Activated CD8-positive, alpha-beta memory T cell treated with anti-CD3 and anti-CD28 coated beads, Interleukin-2, amount 10 ng/mL, durations not matched to agents 7 days and 5 days (primary cell): Measurements from ENCODE around the gene SLC25A24. TPM values are rescaled to one million over a fixed set of nuclear protein-coding genes. Genes with fewer than 3 reads are reported as not detected.
"Not testable (repeated sequence)": the region's sequence is repeated elsewhere in the genome, so short reads cannot be mapped to it uniquely, and the experiment has no call there.

Source experiments
- ATAC-seq: fragments of 150-1000 bp; cut with Tn5 transposase; one replicate; pipeline ENCODE4 v1.10.0; 2021; ENCODE audit warnings: moderate library complexity
- CTCF ChIA-PET: fragments of 350-600 bp; sonication (Branson Sonifier 250); formaldehyde crosslinking; loops from one replicate; lab custom pipeline; 2021; ENCODE audit warnings: antibody characterized with exemption; lab: Charles Lee
- DNase-seq: peaks from one replicate; pipeline ENCODE4 v3.0.0-alpha.2; 2020
- H3K27ac Mint-ChIP-seq: one replicate; pipeline ENCODE4 v1.8.0; 2021; ENCODE audit warnings: mild to moderate bottlenecking, mixed read lengths
- H3K27me3 Mint-ChIP-seq: one replicate; pipeline ENCODE4 v1.8.0; 2021; ENCODE audit warnings: mixed read lengths
- H3K36me3 Mint-ChIP-seq: one replicate; pipeline ENCODE4 v1.8.0; 2021; ENCODE audit warnings: mild to moderate bottlenecking, mixed read lengths
- H3K4me1 Mint-ChIP-seq: one replicate; pipeline ENCODE4 v1.8.0; 2021; ENCODE audit warnings: mixed read lengths
- H3K4me3 Mint-ChIP-seq: one replicate; pipeline ENCODE4 v1.8.0; 2021; ENCODE audit warnings: mild to moderate bottlenecking, moderate library complexity, mixed read lengths
- H3K9me3 Mint-ChIP-seq: one replicate; pipeline ENCODE4 v1.8.0; 2022; ENCODE audit warnings: low read depth, mixed read lengths
- total RNA-seq, 2 experiments: library from RNA; stranded (reverse); gene quantifications; one replicate each; pipeline ENCODE4 v1.2.3, GENCODE V29; 2021

SLC25A24 gene
- total RNA-seq, 2 experiments from 2014 or later, result 24.8 to 25.7 TPM

DNA sequence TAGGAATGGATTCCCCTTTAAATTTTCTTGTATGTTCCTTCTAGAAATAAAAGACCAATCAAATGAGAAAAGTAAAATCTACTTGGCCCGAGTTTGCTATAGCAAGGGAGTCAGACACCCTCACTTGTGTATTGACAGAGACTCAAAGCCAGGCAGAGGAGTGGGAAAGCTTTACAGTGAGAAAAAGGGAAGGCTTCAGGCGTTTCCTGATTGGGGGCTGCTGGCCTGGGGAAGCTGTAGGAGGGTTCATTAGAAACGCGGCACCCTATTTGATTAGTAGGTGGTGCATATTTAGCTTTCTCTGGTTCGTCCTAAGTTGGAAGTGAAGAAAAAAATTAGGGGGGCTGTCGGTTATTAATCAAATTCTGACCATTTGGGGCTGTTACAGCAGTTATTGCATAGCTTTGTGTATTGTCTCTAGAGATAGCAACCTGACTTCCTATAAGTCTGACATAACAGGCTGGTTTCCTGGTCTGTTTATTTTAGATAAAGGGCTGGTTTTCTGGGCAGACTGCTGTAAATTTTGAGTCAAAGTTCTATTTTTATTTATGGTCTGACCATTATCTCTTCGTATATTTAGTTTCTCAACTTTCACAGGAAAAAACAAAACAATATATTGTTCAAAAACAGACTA lies 10.0 kb downstream of the SLC25A24 start:
- Mint-ChIP-seq H3K9me3 (peaks cover 16% of the 10 kb centered on the region), H3K4me1 (peaks cover 11% of the 10 kb centered on the region), H3K36me3 (peaks cover 64% of the 10 kb centered on the region), H3K27me3 (no peaks in the 10 kb centered on the region), H3K4me3 (no peak overlapping the region), H3K27ac (no peak overlapping the region)
- ATAC-seq (no peak), DNase-seq (no peak)
- CTCF ChIA-PET, result no interaction called here

- ATAC-seq (no peak), DNase-seq (no peak)
- Mint-ChIP-seq H3K36me3 (peaks cover 62% of the 10 kb centered on the region), H3K27ac (no peak overlapping the region), H3K9me3 (peaks cover 16% of the 10 kb centered on the region), H3K4me1 (peaks cover 11% of the 10 kb centered on the region), H3K4me3 (no peak overlapping the region), H3K27me3 (no peaks in the 10 kb centered on the region)
- CTCF ChIA-PET, result no interaction called here
These were observed 11.3 kb downstream of the SLC25A24 start for GRCh38 chr1:108188801-108189200.

DNA sequence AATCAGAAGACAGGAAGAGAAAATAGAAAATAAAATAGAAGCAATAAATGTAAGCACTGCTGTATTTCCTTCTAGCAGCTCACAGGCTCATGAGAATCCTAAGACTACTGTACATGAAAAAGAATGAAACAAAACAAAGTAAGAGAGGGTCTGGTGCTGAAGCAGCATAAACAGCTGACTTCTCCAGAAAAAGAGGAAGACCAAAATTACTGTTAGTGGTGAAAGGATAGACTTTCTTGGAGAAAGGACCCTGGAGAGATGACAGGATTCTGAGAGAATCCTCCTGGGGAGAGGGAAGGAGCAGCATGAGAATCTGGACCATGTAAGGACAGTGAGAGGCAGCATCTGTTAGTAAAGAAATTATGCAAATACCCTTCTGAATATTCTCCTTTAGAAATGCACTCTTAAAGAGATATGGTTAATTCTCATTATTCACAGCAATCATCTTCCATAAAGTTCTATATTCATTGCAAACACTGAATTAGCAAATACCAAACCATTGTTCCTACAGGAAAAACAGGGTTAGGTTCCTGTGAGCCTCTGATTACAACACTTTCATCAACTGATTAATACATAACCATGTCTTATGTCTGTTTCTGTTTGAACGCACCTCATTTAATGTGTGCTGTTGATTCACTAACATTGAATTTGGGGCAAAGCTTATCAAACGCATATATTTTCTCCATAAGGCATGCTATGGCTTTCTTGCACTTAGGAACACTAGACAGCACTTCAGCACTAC lies 17.0 kb downstream of the SLC25A24 start:
- Mint-ChIP-seq H3K4me1 (peaks cover 1% of the 10 kb centered on the region), H3K36me3 (peaks cover 63% of the 10 kb centered on the region), H3K4me3 (no peak overlapping the region), H3K27ac (no peak overlapping the region), H3K27me3 (no peaks in the 10 kb centered on the region), H3K9me3 (peaks cover 4% of the 10 kb centered on the region)
- CTCF ChIA-PET, result no interaction called here
- ATAC-seq, result no peak
- no peak for DNase-seq

DNA sequence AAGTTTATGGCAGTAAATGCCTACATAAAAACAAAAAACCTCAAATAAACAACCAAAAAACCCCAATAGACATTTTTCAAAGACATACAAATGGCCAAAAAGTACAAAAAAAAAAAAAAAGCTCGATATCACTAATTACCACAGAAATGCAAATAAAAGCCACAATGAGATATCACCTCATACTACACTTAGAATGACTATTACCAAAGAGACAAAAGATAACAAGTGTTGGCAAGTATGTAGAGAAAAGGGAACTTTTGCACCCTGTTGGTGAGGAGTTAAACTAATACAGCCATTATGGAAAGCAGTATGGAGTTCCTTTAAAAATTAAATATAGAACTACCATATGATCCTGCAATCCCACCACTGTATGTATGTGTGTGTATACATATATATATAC lies 21.1 kb downstream of the SLC25A24 start:
- Mint-ChIP-seq H3K36me3 (peaks cover 77% of the 10 kb centered on the region), H3K4me1 (peaks cover 4% of the 10 kb centered on the region), H3K9me3 (peaks cover 16% of the 10 kb centered on the region), H3K27ac (no peak overlapping the region), H3K4me3 (no peak overlapping the region), H3K27me3 (no peaks in the 10 kb centered on the region)
- no peak for DNase-seq
- ATAC-seq, result no peak
- CTCF ChIA-PET, result no interaction called here

GRCh38 chr1:108162409-108162808 lies 37.7 kb downstream of the SLC25A24 start:
- ATAC-seq, H3K4me3 Mint-ChIP-seq, H3K27me3 Mint-ChIP-seq, H3K9me3 Mint-ChIP-seq, DNase-seq, CTCF ChIA-PET, H3K4me1 Mint-ChIP-seq, H3K27ac Mint-ChIP-seq: not testable (repeated sequence)
- peaks cover 12% of the 10 kb centered on the region for H3K36me3 Mint-ChIP-seq

DNA sequence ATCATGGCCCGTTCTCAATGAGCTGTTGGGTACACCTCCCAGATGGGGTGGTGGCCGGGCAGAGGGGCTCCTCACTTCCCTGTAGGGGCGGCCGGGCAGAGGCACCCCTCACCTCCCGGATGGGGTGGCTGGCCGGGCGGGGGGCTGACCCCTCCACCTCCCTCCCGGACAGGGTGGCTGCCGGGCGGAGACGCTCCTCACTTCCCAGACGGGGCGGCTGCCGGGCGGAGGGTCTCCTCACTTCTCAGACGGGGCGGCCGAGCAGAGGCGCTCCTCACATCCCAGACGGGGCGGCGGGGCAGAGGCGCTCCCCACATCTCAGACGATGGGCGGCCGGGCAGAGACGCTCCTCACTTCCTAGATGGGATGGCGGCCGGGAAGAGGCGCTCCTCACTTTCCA lies 40.2 kb downstream of the SLC25A24 start:
- H3K4me3 Mint-ChIP-seq, DNase-seq, CTCF ChIA-PET, H3K27ac Mint-ChIP-seq, H3K4me1 Mint-ChIP-seq, H3K9me3 Mint-ChIP-seq, H3K27me3 Mint-ChIP-seq, ATAC-seq: not testable (repeated sequence)
- peaks cover 16% of the 10 kb centered on the region for H3K36me3 Mint-ChIP-seq

GRCh38 chr1:108158893-108159453 lies 41.2 kb downstream of the SLC25A24 start:
- no peak for ATAC-seq
- no peak overlapping the region for H3K27ac Mint-ChIP-seq
- H3K36me3 Mint-ChIP-seq, result peaks cover 23% of the 10 kb centered on the region
- H3K4me1 Mint-ChIP-seq, result no peaks in the 10 kb centered on the region
- no peak for DNase-seq
- CTCF ChIA-PET, result interaction anchor here (0.6 kb wide), 1 partner anchor 433 kb away, joined by 3 read pairs; no protein-coding TSS in a partner anchor
- H3K9me3 Mint-ChIP-seq, result no peaks in the 10 kb centered on the region
- H3K27me3 Mint-ChIP-seq, result no peaks in the 10 kb centered on the region
- H3K4me3 Mint-ChIP-seq, result no peak overlapping the region

GRCh38 chr1:108154314-108154713 lies 45.8 kb downstream of the SLC25A24 start:
- Mint-ChIP-seq H3K27ac (no peak overlapping the region), H3K9me3 (no peaks in the 10 kb centered on the region), H3K36me3 (peaks cover 27% of the 10 kb centered on the region), H3K27me3 (no peaks in the 10 kb centered on the region), H3K4me3 (no peak overlapping the region), H3K4me1 (no peaks in the 10 kb centered on the region)
- CTCF ChIA-PET, result no interaction called here
- ATAC-seq (no peak), DNase-seq (no peak)

DNA sequence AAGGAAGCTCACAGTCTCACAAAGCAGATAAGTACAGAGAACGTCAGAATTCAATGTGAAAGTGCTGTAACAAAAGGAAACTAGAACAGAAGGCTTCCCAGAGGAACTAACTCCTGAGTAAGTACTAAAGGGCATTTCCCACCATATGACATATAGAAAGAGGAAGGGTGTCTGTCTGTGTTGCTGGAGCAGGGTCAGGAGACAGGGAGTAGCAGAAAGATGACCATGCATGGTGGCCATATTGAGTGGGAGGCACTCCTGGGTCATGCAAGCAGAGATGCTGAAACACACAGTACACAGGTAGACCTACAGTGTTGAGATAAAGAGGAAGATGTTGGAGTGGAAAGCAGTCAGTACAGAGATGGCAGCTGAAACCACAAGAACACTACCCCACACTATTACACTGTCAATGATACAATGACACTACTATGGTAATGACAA lies 47.3 kb downstream of the SLC25A24 start:
- CTCF ChIA-PET, result interaction anchor here (1.5 kb wide), 1 partner anchor 48 kb away, joined by 3 read pairs; the partner anchor contains the start of gene SLC25A24
- Mint-ChIP-seq H3K4me3 (no peak overlapping the region), H3K4me1 (no peaks in the 10 kb centered on the region), H3K9me3 (no peaks in the 10 kb centered on the region), H3K36me3 (peaks cover 39% of the 10 kb centered on the region), H3K27ac (no peak overlapping the region), H3K27me3 (no peaks in the 10 kb centered on the region)
- ATAC-seq, result no peak
- DNase-seq, result no peak

DNA sequence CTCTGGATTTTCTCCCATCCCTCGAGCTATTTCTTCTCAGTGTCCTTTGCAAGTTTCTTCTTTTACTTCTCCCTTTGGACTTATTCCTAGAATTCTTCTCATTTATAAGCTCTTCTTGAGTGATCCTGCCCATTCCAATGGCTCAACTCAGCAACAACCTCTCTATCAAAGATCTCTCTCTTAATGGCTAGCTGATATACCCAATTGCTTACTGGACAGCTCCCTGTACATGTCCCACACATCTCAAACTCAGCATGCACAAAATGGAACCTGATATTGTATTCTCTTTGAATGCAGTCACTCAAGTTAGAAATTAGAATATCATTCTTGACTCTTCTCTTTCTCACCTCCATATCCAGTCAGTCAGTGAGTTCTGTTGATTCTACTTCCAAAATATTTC lies 48.6 kb downstream of the SLC25A24 start:
- ATAC-seq (no peak), DNase-seq (no peak)
- H3K36me3 Mint-ChIP-seq, result peaks cover 45% of the 10 kb centered on the region
- no peak overlapping the region for H3K27ac Mint-ChIP-seq
- H3K4me3 Mint-ChIP-seq, result no peak overlapping the region
- H3K9me3 Mint-ChIP-seq, result no peaks in the 10 kb centered on the region
- H3K27me3 Mint-ChIP-seq, result no peaks in the 10 kb centered on the region
- no peaks in the 10 kb centered on the region for H3K4me1 Mint-ChIP-seq
- CTCF ChIA-PET, result interaction anchor here (1.0 to 1.5 kb wide), 2 partner anchors 26 to 49 kb away, joined by 3 read pairs; partner anchors contain the start of gene SLC25A24

DNA sequence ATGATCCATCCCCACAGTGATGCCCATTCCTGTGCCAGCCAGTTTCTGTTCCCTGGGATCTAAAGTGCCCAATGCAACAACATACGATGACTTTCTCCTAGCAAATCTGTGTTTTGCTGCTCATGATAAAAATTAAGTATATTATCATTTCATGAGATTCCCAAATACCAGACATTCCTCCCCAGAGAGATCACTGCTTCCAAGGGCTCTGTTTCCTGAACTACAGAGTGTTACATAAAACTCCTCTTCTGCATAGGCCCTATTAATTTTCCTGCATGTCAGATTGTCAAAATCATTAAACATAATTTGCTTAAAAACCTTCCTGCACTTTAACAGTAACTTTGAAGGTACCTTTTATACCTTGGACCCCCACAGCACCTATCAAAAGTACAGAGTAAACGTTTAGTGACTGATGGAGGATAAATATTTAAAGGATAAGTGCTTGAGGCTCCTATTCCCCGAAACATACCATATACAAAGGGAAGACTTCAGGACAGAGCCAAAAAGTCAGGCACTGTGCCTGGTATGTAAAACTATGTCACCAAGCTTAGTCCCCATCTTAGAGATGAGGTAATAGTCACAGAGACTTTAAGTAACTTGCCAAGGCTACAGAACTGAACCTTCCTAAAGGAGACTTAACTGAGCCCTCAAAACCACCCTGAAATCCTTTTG lies 50.2 kb downstream of the SLC25A24 start:
- Mint-ChIP-seq H3K4me1 (no peaks in the 10 kb centered on the region), H3K27ac (no peak overlapping the region), H3K9me3 (no peaks in the 10 kb centered on the region), H3K4me3 (no peak overlapping the region), H3K27me3 (no peaks in the 10 kb centered on the region), H3K36me3 (peaks cover 53% of the 10 kb centered on the region)
- ATAC-seq (no peak), DNase-seq (no peak)
- CTCF ChIA-PET, result no interaction called here

- H3K4me1 Mint-ChIP-seq, H3K27me3 Mint-ChIP-seq, H3K9me3 Mint-ChIP-seq, CTCF ChIA-PET, H3K27ac Mint-ChIP-seq, H3K4me3 Mint-ChIP-seq, ATAC-seq, DNase-seq: not testable (repeated sequence)
- peaks cover 70% of the 10 kb centered on the region for H3K36me3 Mint-ChIP-seq
These were observed 55.6 kb downstream of the SLC25A24 start for GRCh38 chr1:108144569-108144968.

DNA sequence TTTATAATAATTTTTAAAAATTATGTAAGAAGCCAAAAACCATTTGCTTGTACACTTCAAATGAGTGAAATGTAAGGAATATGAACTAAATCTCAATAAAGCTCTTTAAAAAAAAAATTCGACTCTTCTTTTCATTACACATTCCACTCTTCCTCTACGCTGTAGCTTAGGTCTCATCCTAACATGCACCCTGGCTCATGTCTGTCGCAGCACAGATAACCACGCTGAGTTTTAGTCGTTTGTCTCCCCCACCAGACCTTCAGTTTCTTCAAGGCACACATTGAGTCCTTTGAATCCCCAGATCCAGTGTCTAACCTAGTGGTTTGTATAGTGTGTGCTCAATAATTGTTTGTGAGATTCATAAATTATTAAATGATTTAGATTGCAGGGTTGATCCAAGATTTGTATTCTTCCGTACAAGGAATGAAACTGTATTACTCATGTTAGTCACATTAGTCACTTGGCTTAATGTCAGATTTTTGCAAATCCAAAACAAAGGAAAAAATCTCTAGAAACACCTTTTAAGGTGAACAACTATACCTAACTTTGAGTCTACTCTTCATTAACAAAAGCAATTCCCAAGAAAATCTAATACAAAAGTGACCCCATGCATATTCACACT lies 57.3 kb downstream of the SLC25A24 start:
- ATAC-seq, result no peak
- DNase-seq, result no peak
- Mint-ChIP-seq H3K4me1 (no peaks in the 10 kb centered on the region), H3K36me3 (peaks cover 68% of the 10 kb centered on the region), H3K27me3 (no peaks in the 10 kb centered on the region), H3K9me3 (no peaks in the 10 kb centered on the region), H3K27ac (no peak overlapping the region), H3K4me3 (no peak overlapping the region)
- CTCF ChIA-PET, result no interaction called here
